SK-N-MC (cell line): Measurements from ENCODE around the gene NINJ1.

Experiments used
- DNase-seq: peaks from one replicate; pipeline ENCODE4 v3.0.0-alpha.2; 2011; ENCODE audit warnings: low read depth, low spot score
- H3K27ac ChIP-seq: fragments of 200-600 bp; sonication (generic); 2 replicates; pipeline ENCODE4 v1.5.1; 2016; ENCODE audit warnings: mixed run types
- H3K36me3 ChIP-seq: fragments of 200-600 bp; sonication (generic); 2 replicates; pipeline ENCODE4 v1.6.1; 2017; ENCODE audit warnings: antibody characterized with exemption, low read length, mixed read lengths; ENCODE audit not compliant: insufficient read depth
- H3K4me3 ChIP-seq: fragments of 200-600 bp; sonication (generic); 2 replicates; pipeline ENCODE4 v1.5.1; 2016
- H3K9ac ChIP-seq: fragments of 200-600 bp; sonication (generic); 2 replicates; pipeline ENCODE4 v1.8.0; 2017; ENCODE audit warnings: mixed run types, mixed read lengths; ENCODE audit not compliant: insufficient read length
- H3K9me3 ChIP-seq: fragments of 200-600 bp; sonication (generic); 2 replicates; pipeline ENCODE4 v1.6.1; 2017; ENCODE audit warnings: low read depth, mild to moderate bottlenecking, antibody characterized with exemption, low read length, moderate library complexity, mixed read lengths
- EZH2 ChIP-seq: fragments of 200-600 bp; sonication (generic); IDR thresholded peaks from one replicate; pipeline ENCODE4 v1.6.1; 2017; ENCODE audit warnings: antibody characterized with exemption
- FOXP2 ChIP-seq: optimal IDR thresholded peaks from 2 replicates; pipeline ENCODE3; 2011; ENCODE audit warnings: mild to moderate bottlenecking, moderate library complexity; ENCODE audit not compliant: insufficient read depth; ENCODE audit errors: extremely low read length, control extremely low read depth
- POLR2AphosphoS5 ChIP-seq: IDR thresholded peaks from 2 replicates; pipeline ENCODE4 v1.6.1; 2012; ENCODE audit warnings: mild to moderate bottlenecking, low read depth, low read length, borderline replicate concordance

Gene NINJ1

GRCh38 chr9:93167185-93167584 is 33.1 kb upstream of the NINJ1 start:
- H3K4me3 ChIP-seq: no peak overlapping the region
- TF ChIP-seq EZH2 (no peak), FOXP2 (no peak), POLR2AphosphoS5 (no peak)
- H3K9me3 ChIP-seq: no peaks in the 10 kb centered on the region
- H3K27ac ChIP-seq: no peak overlapping the region
- H3K36me3 ChIP-seq: no peaks in the 10 kb centered on the region
- DNase-seq: no peak
- H3K9ac ChIP-seq: no peak overlapping the region

- TF ChIP-seq POLR2AphosphoS5 (no peak), EZH2 (no peak), FOXP2 (no peak)
- Histone ChIP-seq H3K27ac (no peak overlapping the region), H3K4me3 (no peak overlapping the region), H3K9ac (no peak overlapping the region), H3K36me3 (no peaks in the 10 kb centered on the region), H3K9me3 (no peaks in the 10 kb centered on the region)
- DNase-seq: no peak
Measured at GRCh38 chr9:93166699-93167098, 32.6 kb upstream of the NINJ1 start.

- TF ChIP-seq EZH2 (no peak), FOXP2 (no peak), POLR2AphosphoS5 (no peak)
- H3K36me3 ChIP-seq: no peaks in the 10 kb centered on the region
- H3K9ac ChIP-seq: no peak overlapping the region
- no peak for DNase-seq
- no peak overlapping the region for H3K4me3 ChIP-seq
- no peak overlapping the region for H3K27ac ChIP-seq
- no peaks in the 10 kb centered on the region for H3K9me3 ChIP-seq
Measured at GRCh38 chr9:93164085-93164484, 30.0 kb upstream of the NINJ1 start.

DNA sequence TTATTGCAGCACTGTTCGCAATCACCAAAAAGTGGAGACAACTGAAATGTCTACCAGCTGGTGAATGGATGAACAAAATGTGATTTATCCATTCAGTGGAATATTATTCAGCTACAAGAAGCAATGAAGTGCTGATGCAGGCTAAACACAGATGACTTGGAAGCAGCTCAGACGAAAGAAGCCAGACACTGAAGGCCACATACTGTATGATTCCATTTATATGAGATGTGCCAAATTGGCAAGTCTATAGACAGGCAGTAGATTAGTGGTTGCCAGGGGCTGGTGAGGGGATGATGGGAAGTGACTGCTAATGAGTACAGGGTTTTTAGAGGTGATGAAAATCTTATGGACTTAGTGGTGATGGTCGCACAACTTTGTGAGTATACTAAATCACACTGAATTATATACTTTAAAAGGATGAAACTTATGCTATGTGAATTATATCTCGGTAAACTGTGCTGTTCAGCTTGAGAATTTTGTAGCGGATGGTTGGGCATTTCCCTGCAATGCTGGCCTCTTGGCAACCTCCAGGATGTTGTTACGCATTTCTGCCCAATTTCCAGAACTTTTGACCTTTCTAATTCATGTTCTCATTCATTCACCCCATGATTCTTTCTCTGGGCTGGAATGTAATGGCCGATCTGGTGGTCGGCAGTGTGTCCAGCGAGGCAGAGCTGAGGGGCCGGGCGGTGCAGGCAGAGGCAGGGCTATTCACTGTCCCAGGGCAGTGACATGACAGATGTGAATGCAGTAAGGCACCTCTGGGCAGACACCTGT is 27.9 kb upstream of the NINJ1 start:
- no peak overlapping the region for H3K4me3 ChIP-seq
- H3K9me3 ChIP-seq: no peaks in the 10 kb centered on the region
- TF ChIP-seq EZH2 (no peak), FOXP2 (no peak), POLR2AphosphoS5 (no peak)
- DNase-seq: no peak
- H3K27ac ChIP-seq: no peak overlapping the region
- H3K9ac ChIP-seq: no peak overlapping the region
- H3K36me3 ChIP-seq: no peaks in the 10 kb centered on the region

DNA sequence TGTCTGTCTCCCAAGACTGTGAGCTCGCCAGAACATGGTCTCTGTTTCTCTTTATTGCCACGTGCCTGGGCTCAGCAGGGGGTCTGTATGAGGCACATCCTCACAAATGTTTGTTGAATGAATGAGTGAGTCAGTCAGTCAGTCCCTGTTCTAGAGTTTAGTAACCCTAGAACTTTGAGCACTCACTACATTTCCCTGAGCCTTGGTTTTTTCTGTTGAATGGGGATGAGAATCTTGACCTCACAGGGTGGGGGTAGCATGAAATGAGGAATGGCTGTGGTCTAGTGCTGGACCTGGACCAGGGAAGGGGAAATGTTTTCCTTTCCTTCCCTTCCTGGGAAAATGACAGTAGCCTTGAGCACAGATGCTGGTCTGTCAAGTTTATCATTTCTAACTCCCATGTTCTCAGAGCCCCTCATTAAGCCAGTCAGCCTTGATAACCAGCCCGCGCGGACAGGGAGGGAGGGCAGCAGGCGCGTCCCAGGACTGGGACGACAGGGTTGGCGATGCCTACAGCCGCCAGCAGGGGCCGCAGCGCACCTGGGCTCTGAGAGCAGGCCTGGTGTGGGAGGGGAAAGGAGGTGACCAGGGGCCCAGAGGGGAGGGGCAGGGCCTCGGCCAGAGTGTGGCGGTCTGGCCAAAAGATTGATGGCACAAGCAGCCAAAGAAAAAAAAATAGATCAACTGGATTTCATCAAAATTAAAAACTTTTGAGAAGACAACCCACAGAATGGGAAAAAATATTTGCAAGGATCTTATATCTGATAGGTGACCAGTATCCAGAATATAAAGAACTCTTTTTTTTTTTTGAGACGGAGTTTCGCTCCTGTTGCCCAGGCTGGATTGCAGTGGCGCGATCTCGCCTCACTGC is 25.8 kb upstream of the NINJ1 start:
- H3K27ac ChIP-seq: no peak overlapping the region
- no peaks in the 10 kb centered on the region for H3K9me3 ChIP-seq
- TF ChIP-seq POLR2AphosphoS5 (no peak), EZH2 (no peak), FOXP2 (no peak)
- H3K36me3 ChIP-seq: no peaks in the 10 kb centered on the region
- DNase-seq: no peak
- H3K4me3 ChIP-seq: no peak overlapping the region
- H3K9ac ChIP-seq: no peak overlapping the region

DNA sequence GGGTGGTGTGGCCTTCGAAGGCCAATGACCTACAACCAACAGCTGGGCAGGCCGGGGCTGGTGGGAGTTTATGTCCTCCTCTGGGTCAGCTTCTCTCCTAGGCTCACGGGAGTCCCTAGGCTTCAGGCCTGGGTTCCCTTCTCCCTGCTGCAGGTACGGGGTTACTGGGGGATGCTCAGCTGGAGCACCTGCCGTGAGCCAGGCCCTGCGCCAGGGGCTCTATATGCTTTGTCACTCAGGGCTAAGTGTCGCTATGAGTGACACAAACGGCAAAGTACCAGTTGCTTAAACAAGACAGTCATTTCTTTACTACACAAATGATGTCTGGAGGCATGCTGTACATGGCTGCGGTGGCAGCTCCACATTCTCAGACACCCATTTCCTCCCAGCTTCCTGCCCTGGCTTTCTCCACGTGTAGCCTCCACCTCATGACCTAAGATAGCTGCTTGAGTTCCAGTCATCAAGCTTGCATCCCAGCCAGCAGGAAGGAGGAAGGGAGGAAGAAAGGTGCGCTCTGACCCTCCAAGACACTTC is 22.5 kb upstream of the NINJ1 start:
- H3K36me3 ChIP-seq: no peaks in the 10 kb centered on the region
- no peak for TF ChIP-seq EZH2
- TF ChIP-seq FOXP2: no peak
- TF ChIP-seq POLR2AphosphoS5: no peak
- no peak overlapping the region for H3K4me3 ChIP-seq
- DNase-seq: no peak
- no peaks in the 10 kb centered on the region for H3K9me3 ChIP-seq
- H3K9ac ChIP-seq: no peak overlapping the region
- H3K27ac ChIP-seq: no peak overlapping the region

- H3K36me3 ChIP-seq: no peaks in the 10 kb centered on the region
- no peaks in the 10 kb centered on the region for H3K9me3 ChIP-seq
- H3K27ac ChIP-seq: no peak overlapping the region
- no peak overlapping the region for H3K9ac ChIP-seq
- TF ChIP-seq EZH2: no peak
- DNase-seq: no peak
- H3K4me3 ChIP-seq: no peak overlapping the region
Measured at GRCh38 chr9:93155716-93156474, 21.8 kb upstream of the NINJ1 start.

DNA sequence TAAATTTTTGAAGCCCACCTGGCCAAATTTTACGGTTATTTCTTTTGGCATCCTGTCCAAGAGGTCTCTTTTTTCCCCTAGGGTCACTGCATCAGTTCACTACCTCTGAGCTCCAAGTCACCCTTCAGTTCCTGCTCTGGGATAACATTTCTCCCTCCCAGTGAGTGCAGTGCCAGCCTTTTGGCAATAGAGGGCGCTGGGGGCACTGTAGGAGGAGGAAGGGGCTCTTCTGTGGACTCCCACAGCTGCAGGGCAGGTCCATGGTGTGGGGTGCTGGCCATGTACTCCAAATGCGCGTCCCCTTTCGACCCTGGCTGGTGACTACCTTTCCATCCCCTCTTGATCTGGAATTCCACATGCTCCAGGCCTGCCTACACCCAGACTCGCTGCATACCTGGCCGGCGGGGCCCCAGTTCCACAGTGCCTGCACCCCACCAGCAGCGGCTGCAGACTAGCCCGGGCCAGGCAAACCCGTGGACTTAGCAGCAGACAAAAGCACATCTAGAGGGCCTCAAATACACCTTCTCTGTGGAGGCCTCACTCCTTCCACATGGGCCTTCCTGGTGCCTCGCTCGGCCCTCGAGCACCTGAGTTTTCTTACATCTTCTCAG is 20.3 kb upstream of the NINJ1 start:
- no peak for TF ChIP-seq FOXP2
- Histone ChIP-seq H3K27ac (no peak overlapping the region), H3K9ac (no peak overlapping the region), H3K36me3 (no peaks in the 10 kb centered on the region), H3K4me3 (no peak overlapping the region), H3K9me3 (no peaks in the 10 kb centered on the region)
- no peak for DNase-seq
